ENCODE measurements around the gene FAM163A.

Gene FAM163A

DNA sequence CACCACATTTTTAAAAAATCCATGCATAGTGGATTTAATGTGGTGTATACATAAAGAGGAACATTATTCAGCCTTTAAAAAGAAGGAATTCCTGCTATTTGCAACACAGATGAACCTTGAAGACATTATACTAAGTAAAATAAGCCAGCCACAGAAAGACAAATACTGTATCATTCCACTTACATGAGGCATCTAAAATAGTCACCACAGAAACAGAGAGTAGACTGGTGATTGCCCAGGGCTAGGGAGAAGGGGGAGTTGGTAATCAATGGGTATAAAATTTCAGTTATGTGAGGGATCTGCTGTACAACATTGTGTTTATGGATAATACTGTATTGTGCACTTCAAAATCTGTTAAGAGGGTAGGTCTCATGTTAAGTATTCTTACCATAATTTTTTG, 10.0 kb downstream of the FAM163A start:
- no peak for DNase-seq

DNA sequence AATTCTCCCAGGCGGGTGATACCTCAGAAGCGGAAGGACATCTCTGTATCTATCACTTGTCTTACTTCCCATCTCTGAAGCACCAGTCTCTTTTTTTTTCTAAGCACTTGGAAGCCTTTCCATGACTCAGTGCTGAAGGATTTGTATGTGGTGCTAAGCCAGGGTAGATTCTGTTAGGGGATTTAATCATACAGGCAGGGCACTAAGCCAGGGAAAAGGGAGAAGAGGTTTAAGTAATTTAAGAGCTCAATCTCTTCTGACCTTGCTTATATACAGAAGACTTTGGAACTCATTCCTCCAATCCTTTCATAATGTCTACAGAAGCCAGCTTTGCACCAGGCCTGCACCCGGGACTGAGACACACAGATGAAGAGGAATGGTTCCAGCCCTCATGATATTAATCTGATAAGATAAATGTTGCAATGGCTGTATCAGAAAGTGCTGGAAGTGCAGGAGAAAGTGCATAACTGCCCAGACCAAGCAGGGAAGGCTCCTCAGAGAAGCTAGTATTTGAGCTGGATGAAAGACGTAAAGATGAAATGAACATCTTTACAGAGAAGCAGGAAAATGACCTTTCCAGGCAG, 11.0 kb downstream of the FAM163A start:
- DNase-seq = no peak

DNA sequence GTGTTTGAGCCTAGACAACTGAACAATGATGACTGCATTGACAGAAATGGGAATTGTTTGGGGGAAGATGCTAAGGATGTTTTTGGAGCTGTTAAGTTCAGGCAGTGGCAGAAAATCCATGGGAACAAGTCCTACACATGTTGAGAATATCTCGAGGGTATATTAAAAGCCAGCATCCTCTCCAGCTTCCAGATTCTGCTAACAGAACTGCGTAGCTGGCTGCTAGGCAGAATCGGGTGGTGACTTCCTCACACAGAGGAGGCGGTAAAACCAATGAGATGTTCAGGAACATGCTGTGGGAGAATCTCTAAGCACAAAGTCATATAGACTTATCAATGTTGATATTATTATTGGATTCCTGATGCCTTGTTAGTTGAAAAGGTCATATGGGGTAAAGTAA, 14.8 kb downstream of the FAM163A start:
- DNase-seq = no peak

DNA sequence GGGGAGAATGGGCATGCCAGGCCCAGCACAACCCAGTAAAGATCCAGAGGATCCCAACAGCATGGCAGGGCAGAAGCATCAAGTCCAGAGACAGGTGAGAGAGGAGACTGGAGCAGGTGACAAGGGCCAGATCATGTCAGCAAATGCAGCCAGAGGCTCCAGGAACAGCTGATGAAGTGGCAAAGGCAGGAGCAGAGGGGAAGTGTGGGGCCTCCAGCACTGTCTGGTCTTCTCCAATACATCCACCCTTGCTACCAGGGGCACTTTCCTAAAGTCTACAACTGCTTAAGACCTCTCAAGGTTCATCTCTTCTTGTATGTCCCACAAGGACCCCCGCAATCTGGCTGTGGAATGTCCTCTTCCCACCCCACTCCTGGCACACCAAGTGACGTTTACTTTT, 17.4 kb downstream of the FAM163A start:
- DNase-seq = no peak

DNA sequence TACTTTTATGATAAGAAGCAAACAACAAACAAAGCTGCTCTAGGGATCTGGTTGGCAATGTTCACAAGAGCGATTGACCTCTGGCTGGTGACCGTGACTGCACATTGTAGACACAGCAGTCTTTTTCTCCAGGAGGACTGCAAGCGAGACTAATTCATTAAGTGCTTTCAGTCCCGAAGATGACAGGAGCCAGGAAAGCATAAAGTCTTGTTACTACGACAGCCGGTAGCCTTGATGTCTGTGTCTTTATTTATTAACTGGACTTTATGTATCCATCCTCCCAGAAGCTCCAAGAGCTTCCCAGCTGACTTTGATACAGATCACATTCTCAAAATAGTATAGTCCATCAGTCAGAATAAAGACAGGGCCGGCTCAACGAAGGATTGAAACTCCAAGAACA, 18.2 kb downstream of the FAM163A start:
- no peak for DNase-seq

DNA sequence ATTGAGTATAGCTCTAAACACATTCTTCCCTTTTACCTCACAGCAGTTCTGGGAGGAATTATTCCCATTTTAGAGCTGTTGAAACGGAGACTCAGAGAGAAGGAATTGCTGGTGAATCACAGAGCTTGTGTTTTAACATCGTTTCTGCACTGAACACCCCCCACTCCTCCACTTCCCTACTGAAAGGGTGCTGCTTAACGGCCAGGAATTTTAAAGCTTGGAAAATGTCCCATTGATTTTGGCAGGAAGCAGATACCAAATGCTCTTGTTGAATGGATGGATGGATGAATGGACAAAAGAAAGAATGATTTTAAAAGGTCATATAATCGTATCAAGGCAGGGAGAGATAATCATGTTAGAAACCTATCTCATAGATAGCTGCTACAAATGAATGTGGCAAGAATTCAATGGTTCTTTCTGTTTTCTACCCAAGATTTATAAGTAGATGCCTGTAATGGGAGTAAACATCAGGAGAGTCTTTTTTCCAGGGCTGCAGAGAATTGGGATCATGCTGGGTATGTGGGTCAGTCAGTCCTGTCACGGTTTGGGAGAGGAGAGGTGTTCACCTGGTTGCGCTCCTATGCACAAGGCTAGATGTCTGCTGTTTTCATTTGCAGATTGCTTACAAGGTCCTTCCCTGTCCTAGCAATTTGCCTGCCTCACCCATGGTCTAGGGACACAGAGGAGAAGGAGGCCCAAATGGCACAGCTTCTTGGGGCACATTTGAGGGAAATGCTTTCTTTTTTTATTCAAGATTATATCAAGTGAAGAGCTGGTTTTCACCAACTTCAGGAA, 19.0 kb downstream of the FAM163A start:
- no peak for DNase-seq

DNA sequence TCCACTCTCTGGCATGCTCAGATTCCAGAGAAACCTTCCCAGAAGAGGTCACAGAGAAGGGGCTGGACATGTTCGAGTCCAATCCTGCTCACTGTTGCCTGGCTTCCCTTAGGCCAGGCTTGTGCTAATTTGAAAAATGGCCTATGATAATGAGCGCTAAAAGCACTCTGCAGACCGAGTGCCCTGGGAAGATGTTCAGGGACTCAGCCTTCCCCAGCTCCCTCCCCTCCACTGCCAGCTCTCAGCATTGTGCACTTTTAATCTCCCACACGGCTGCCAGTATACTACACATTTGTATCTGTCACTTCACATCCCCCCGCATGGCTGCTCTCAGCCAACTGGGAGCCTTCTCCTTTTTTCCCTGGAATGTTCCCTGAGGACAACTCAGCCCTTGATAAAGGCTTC, 24.1 kb downstream of the FAM163A start:
- no peak for DNase-seq

DNA sequence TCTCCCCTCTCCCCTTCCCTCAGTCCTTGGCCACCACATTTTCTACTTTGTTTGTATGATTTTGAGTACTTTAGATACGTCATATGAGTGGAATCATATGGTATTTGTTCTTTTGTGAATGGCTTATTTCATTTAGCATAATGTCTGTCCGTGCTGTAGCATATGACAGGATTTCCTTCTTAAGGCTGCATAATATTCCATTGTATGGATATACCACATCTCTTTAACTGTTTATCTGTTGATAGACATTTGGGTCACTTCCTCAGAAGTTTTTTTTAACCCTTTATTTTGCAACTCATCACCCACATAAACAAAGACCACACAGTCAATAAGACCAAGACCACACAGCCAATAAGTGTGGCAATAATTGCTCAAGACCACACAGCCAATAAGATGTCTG, 24.9 kb downstream of the FAM163A start:
- DNase-seq = no peak

DNA sequence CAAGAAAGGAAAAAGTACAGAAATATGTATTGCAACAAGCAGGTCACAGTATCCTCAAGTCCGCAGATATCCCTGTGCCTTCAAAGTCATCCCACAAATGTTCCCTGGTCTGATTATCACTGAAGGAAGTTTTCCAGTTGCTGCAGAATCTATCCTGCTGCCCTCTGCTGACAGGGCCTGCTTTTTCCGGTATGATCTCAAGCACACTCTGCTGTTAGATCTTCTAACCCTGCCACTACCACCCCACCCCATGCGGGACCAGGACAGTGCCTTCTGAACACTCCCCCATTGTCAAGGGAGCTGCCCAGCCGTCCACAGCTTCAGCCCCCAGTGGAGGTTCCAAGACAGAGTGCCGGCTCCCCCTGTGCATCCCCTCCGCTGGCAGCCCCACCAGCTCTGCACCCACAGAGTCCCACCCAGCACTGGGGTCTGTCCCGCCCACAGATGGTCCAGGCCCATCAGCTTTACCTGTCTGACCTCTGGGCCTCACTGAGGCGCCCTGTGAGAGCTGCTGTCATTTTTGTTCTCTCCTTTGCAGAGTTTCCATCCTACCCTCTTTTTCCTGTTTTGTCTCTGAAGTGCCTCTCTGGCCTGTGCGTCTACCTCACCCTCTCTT, 27.9 kb downstream of the FAM163A start:
- no peak for DNase-seq

DNA sequence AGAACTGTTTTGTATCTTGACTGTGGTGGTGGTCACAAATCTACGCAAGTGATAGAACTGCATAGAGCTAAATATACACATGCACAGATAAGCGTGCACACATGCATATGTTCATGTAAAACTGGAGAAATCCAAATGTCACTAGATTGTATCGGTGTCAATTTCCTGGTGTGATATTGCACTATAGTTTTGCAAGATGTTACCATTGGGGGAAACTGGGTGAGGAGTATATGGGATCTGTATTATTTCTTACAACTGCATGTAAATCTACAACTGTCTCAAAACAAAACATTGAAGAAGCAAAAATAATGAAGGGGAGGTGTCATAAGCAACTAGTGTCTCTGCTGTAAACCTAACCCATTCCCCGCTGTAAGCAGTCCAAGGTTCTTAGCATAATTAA, 30.2 kb downstream of the FAM163A start:
- DNase-seq = no peak

DNA sequence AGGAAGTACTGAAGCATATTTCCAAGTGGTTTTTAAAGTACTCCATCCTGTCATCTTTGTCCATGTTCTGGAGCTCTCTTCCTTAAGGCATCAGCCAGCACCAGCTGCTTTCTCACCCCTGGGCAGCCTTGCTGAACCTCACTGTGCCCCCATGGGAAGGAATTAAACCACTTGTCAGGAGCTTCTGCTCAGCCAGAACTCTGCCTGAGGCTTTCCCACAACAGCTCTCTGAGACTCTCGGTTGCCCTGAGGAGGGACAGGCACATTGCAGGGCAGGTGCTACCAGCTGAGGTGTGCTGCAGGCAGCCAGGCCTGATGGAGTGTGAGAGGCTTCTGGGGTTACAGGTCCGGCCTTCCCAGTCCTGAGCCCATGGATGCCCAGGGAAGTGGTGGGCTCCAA, 30.9 kb downstream of the FAM163A start:
- DNase-seq = no peak

DNA sequence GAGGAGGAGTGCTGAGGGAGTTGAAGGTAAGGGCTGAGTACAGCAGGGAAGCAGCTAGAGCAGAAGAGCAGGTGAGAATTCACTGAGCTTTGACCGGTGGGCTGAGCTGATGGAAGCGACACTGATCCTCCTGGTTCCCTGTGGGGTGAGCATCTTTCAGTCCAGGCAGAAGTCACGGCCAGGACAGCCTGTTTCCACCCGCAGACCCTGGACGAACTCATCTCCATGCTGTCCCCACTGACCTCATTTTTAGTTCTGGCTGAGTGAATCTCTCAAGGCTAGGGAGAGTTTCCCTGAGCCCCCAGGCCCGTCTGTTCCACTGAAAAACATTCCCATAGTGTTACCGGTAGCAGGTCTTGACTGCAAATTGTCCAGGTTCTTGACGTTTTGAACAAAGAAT, 31.5 kb downstream of the FAM163A start:
- no peak for DNase-seq

DNA sequence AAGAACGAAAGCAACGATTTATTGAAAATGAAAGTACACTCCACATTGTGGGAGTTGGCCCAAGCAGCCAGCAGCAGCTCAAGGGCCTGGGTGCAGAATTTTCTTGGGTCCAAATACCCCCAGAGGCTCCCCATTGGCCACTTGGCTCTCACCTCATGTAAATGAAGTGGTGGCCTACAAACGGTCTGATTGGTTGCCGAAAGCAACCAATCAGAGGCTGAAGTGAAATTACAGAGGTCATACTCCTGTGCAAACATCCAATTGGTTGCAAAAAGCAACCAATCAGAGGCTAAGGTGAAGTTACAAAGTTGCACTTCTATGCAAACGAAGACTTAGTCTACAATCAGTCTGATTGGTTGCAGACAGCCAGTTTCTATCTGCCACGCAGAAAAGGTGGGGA, 31.9 kb downstream of the FAM163A start:
- no peak for DNase-seq

DNA sequence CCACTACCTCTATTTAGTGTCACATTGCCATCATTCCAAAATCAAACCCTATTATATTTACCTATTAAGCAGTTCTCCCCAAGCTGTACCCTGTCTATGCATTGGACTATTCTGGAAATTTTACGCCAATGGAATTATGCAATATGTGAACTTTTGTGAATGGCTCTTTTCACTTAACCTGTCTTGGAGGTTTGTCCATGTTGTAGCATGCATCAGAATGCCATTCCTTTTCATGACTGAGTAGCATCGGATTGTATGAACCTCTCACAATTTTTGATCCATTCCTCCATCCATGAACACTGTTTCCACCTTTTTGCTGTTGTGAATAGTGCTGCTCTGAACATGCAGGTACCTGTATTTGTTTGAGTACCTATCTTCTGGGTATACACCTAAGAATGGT, 33.7 kb downstream of the FAM163A start:
- DNase-seq = no peak

DNA sequence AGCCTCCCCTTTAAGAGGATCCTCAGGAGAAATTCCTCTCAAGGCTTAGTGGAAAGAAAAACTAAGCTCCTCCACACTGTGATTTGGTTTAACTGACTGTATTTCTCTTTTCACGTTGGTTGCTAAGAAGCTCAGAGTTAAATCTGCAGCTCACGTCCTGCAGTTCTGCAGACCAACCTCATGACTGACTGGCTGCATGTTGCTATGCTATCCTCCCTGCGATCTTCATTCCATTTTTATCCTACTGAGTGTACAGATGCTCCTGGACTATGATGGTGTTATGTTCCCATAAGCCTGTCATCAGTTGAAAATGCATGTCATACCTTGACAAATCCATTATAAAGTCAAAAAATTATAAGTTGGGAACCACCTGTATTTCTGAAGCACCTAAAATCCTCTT, 34.6 kb downstream of the FAM163A start:
- no peak for DNase-seq

DNA sequence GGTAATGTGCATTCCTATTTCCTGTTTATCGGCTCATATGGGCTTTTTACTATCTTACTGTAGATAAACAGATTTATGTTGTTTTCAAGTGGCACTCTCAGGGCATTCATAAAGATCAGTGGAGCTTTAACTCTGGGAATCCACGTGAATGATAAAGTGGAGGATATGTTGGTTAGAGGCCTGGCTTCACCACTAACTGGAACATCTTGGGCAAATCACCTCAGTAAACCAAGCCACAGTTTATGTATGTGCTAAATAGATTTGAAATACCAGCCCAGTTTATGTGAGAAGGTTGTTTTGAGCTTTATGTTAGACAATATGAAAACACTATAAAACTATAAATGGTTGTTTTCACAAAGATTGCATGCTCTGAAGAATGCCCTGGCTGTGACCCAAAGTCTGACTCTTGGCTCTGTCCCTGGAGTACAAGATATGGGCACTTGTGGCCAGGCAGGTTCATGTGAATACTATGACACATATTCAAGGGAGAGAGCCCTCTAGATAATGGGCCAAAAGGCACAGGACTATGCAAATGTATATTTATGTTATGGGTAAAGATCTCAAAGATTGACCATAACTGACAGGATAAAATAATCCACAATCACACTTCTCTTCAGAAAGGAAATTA, 36.7 kb downstream of the FAM163A start:
- DNase-seq = no peak

DNA sequence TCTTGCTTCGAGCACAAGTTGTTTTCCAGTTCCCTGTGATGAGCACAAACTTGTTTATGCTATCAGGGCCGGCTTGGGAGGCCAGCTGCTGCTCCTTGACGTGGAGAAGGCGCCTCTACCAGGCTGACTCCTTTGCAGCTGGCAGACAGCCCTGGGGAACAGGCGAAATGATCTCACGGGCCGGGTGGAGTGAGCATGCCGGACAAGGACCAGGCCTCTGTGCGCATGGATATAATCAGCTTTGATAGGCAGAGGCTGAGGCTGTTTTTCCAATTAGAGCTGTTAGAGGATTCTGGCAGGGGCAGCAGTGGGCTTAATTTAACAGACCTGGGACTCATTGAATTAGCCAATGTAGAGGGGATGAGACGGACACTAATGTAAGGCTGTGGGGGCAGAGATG, 38.9 kb downstream of the FAM163A start:
- DNase-seq = no peak

DNA sequence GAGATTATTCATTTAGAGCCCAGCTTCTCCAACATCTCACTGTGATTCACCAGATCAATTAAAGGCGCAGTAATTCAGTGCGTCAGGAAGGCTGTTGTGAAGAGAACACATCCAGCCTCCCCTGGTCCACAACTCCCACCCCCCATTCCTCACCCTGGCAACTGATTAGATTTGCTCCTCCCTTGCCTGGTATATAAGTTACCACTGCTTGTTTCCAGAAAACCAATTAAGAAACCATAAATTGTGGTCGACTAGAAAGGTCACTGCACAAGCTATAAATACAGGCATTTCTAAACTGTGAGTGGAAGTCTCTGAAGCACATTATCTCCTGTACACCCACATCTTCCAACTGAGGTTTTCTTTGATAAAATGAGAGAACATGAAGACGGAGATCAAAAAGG, 41.9 kb downstream of the FAM163A start:
- DNase-seq = no peak

DNA sequence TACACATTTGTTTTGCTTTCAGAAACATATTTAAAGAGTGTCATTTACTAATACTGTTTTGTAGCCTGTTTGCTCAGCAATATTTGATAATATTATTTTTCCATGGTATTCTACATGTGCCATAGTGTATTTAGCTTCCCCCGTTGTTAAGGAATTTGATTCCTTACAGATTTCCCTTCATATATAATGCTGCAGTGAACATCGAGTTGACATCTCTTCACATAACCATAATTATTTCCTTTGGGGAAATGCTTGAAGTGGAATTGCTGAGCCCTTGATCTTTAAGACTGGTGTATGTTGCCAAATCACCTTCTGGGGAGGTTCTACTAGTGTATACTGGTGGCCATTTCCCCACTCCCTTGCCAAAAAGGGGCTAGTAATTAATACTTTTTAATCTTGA, 42.6 kb downstream of the FAM163A start:
- no peak for DNase-seq

DNA sequence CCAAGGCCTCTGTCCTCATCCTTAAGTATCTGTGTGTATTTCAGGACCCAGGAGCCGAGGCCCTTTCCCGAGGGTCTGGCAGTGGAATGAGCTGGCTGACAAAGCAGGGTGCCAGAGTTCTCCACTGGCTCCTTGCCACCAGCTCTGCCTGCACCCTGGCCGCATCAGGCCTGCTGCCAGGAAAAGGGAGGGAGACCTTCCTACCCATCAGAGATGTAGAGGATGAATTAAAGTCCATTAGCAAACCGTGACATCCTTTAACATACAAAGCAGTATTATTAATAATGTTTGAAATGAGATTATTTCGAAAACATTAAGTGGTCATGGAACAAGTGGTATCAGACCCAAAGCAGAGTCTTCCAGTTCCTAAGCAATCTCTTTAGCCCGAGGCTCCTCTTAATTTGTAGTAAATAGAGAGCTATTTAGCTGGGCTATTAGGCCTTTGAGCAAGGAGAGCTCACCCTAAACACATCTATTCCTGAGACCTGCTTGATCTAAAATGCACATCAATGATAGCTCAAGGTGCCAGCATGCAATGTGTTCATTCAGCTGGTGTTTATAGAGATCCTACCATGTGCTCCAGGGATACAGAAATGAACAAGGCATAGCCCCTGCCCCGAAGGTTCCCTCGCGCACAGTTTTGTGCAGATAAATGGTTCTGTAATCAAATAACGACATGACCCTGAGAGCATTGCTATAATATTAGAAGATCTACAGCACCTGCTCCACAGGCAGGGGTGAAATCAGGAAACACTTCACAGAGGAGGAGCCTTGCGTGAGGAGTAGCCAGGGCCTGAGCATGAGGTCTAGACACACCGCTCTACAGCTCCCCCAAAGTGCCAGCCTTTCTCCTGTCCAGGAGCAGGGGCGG, 44.0 kb downstream of the FAM163A start:
- no peak for DNase-seq

DNA sequence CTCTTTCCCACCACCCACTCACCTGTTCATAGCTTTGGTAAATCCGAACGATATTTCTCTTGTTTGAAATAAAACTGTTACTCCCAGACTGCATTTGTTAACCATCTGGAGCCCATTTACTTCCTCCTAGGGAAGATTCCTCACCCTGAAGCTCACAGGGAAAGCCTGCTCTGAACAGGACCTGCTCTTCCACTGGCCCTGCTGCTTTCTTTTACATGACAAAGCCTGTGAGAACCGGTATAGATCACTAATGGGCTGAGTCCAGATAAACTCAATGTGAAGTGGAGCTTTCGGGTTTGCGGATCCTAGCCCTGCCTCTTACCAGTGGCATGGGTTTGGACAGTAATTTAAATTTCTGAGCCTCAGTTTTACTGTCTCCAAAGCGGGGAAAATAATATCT, 45.2 kb downstream of the FAM163A start:
- no peak for DNase-seq

DNA sequence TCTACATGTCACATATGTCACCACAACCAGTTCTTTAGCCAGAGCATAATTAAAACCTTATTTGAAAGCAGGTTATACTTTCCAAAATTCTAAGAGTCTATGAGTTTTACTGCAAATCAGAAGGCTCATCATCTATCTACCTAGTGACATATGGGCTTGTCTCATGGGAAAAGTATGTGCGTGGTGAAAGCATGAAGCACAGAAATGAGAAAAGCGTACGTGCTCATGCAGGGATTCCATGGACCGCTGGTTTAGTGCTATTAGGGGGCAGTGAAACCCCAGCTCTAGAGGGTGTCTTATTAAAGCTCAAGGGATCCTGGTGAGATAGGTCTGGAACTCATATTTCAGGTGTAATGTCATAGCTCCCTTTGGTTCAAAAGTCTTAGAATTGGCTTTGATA, 50.2 kb downstream of the FAM163A start:
- DNase-seq = no peak

DNA sequence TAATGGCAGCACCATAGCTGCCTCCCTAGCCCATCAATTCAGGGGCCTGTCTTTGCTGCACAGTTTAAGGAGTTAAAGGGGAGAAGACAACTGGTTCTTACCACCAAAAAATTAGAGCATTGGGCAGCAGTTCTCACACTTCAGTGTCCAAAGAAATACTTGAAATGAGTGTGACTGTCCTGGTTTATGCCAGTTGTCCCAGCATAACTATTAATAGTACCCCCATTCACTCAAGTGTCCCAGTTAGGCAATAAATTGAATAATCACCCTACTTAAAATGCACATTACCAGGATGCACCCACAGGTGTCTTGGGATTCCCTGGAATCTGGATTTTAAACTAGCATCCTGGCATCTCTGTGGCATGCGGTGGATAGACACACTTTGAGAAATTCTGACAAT, 51.1 kb downstream of the FAM163A start:
- DNase-seq = no peak

Data from SIG-M5 (cell line).